Esophagus squamous epithelium (tissue), 5 donors: ENCODE measurements around the gene MYCBP2. TPM values are rescaled to one million over a fixed set of nuclear protein-coding genes. Genes with fewer than 3 reads are reported as not detected.
A peak's percentile ranks its signal among the peaks of the same experiment; 100 is the strongest.

Experiments
- DNase-seq: peaks from one replicate; lab custom pipeline; 2025; lab: John Stamatoyannopoulos, UW
- H3K27ac ChIP-seq, 4 donors: fragments of 200-600 bp; sonication (generic); one replicate each; pipeline ENCODE4 v1.5.1; 2016 to 2019; ENCODE audit warnings: mild to moderate bottlenecking in 1 of 4
- H3K27me3 ChIP-seq, 4 donors: fragments of 200-600 bp; sonication (generic); 1 replicate in 3 of 4; 2 replicates in 1 of 4; pipeline versions ENCODE4 v1.5.1 to v1.6.0; 2017 to 2021; ENCODE audit warnings: antibody characterized with exemption in 1 of 4
- H3K36me3 ChIP-seq, 3 donors: fragments of 200-600 bp; sonication (generic); one replicate each; pipeline ENCODE4 v1.5.1; 2016 to 2019
- H3K4me1 ChIP-seq, 3 donors: fragments of 200-600 bp; sonication (generic); one replicate each; pipeline ENCODE4 v1.5.1; 2017 to 2019
- H3K4me3 ChIP-seq, 4 donors: fragments of 200-600 bp; sonication (generic); 1 replicate in 3 of 4; 2 replicates in 1 of 4; pipeline ENCODE4 v1.5.1; 2016 to 2019; ENCODE audit warnings: mild to moderate bottlenecking in 2 of 4, moderate library complexity in 1 of 4
- H3K9me3 ChIP-seq, 3 donors: fragments of 200-600 bp; sonication (generic); one replicate each; pipeline ENCODE4 v1.5.1; 2016 to 2019
- POLR2A ChIP-seq, 4 donors: fragments of 450-650 bp; IDR thresholded peaks; one replicate each; pipeline ENCODE4 v1.6.1; 2017; ENCODE audit warnings: antibody characterized with exemption in 4 of 4, mild to moderate bottlenecking in 4 of 4, moderate library complexity in 3 of 4
- WGBS, 2 donors: methylation state at CpG; one replicate each; pipeline ENCODE4 v1.1.5; 2018; 5-methylcytosine and 5-hydroxymethylcytosine counted together
- intact Hi-C: fragments of 100-400 bp; cut with DNase I; formaldehyde crosslinking; loops from one replicate; pipeline ENCODE4 v1.15.0; 2022
- total RNA-seq, 4 donors: library from RNA; depleted of rRNA; stranded (reverse); fragments of >200 nt; gene quantifications; one replicate each; pipeline ENCODE4 v1.1.0, GENCODE V29; 2016
- TF ChIP-seq, protein P1 (sequence below), 6 experiments: fragments of 450-650 bp in 4 of 6; fragments of 200-600 bp in 2 of 6; sonication (generic) in 2 of 6; IDR thresholded peaks; one replicate each; pipeline ENCODE4 v1.5.1; 2016 to 2019; ENCODE audit warnings: antibody characterized with exemption in 6 of 6, mild to moderate bottlenecking in 4 of 6, moderate library complexity in 4 of 6
- donor health status: DM: yes; HTN: yes; CAD: no.

The MYCBP2 gene
- total RNA-seq, 4 donors from 2014 or later, result 80.9 to 167 (median 130) TPM

DNA sequence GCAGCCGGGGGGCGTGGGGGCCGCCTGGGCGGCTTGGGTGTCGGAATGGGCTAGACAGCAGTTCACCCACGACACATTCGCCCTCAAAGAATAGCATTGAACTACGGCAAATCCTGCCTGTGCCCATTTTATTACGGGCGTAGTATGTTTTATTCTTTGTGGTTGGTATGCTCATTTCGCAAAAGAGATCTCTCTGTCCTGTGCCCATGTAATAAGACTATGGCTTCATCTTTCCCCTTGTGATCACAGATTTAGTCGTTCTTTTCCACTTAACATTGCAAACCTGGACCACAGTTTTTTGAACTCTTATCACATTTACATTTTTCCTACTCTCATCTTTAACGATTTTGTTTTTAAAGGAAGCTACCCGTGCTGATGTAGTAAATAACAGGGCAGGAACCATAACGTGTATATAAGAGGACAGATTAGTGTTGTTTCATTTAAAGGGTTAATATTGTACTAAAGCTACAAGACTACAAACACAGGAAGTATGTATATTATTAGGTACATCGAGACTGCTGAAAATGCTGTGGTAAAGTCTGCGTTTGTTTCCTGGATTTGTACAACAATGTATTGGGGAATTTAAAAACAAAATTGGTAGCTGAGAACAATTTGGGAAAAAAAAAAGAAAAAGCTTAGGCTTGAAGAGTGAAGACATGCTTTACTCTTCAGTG is 3.2 kb upstream of the MYCBP2 start:
- Histone ChIP-seq H3K36me3 (no peaks in the 10 kb centered on the region), H3K4me1 (peaks cover 11 to 39% (median 17%) of the 10 kb centered on the region in 3 donors), H3K9me3 (no peaks in the 10 kb centered on the region), H3K27me3 (no peaks in the 10 kb centered on the region), H3K4me3 (peak overlapping the region; percentile 67 to 86 (median 76)), H3K27ac (peak overlapping the region; percentile 89 to 94 (median 93))
- TF ChIP-seq, protein P1, sequence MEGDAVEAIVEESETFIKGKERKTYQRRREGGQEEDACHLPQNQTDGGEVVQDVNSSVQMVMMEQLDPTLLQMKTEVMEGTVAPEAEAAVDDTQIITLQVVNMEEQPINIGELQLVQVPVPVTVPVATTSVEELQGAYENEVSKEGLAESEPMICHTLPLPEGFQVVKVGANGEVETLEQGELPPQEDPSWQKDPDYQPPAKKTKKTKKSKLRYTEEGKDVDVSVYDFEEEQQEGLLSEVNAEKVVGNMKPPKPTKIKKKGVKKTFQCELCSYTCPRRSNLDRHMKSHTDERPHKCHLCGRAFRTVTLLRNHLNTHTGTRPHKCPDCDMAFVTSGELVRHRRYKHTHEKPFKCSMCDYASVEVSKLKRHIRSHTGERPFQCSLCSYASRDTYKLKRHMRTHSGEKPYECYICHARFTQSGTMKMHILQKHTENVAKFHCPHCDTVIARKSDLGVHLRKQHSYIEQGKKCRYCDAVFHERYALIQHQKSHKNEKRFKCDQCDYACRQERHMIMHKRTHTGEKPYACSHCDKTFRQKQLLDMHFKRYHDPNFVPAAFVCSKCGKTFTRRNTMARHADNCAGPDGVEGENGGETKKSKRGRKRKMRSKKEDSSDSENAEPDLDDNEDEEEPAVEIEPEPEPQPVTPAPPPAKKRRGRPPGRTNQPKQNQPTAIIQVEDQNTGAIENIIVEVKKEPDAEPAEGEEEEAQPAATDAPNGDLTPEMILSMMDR (IDR thresholded peaks at IDR 0.05), result peak in 1 of 6 experiments; percentile 16
- TF ChIP-seq POLR2A (IDR thresholded peaks at IDR 0.05), result no peak
- 0 to 1% methylated on average over 16 to 17 of the region's 17 CpGs for WGBS, 2 donors
- no peak for DNase-seq
- intact Hi-C loops, result loop anchor here (10.0 kb wide), 1 partner anchor 305 kb away; the partner anchor contains the start of gene FBXL3

GRCh38 chr13:77329133-77329910 is 2.4 kb upstream of the MYCBP2 start:
- Histone ChIP-seq H3K27ac (peak overlapping the region; percentile 89 to 94 (median 93)), H3K4me1 (peaks cover 13 to 46% (median 20%) of the 10 kb centered on the region in 3 donors), H3K9me3 (no peaks in the 10 kb centered on the region), H3K27me3 (no peaks in the 10 kb centered on the region), H3K4me3 (peak overlapping the region; percentile 67 to 86 (median 76)), H3K36me3 (no peaks in the 10 kb centered on the region)
- DNase-seq, result peak; percentile 65
- intact Hi-C loops, result loop anchor here (10.0 kb wide), 1 partner anchor 305 kb away; the partner anchor contains the start of gene FBXL3
- 0 to 1% methylated on average over 14 to 29 of the region's 46 CpGs for WGBS, 2 donors
- TF ChIP-seq, protein P1 (IDR thresholded peaks at IDR 0.05), result peak in 1 of 6 experiments; percentile 6
- peak in 2 of 4 donors; percentile 51 to 81 for TF ChIP-seq POLR2A (IDR thresholded peaks at IDR 0.05)

- Histone ChIP-seq H3K4me3 (peak overlapping the region; percentile 67 to 86 (median 76)), H3K4me1 (peaks cover 18 to 50% (median 25%) of the 10 kb centered on the region in 3 donors), H3K27ac (peak overlapping the region; percentile 89 to 94 (median 93)), H3K36me3 (no peaks in the 10 kb centered on the region), H3K27me3 (no peaks in the 10 kb centered on the region), H3K9me3 (no peaks in the 10 kb centered on the region)
- DNase-seq, result no peak
- WGBS, 2 donors, result 0% methylated on average over 4 of the region's 4 CpGs
- intact Hi-C loops, result loop anchor here (10.0 kb wide), 1 partner anchor 304 kb away; the partner anchor contains the start of gene FBXL3
- TF ChIP-seq, protein P1 (IDR thresholded peaks at IDR 0.05), result no peak
- no peak for TF ChIP-seq POLR2A (IDR thresholded peaks at IDR 0.05)
Observed at GRCh38 chr13:77328819-77329132, 1.9 kb upstream of the MYCBP2 start.

GRCh38 chr13:77325371-77325980 is 1.4 kb downstream of the MYCBP2 start:
- peaks cover 21 to 75% (median 44%) of the 10 kb centered on the region in 3 donors for H3K4me1 ChIP-seq
- intact Hi-C loops, result loop anchor here (10.0 kb wide), 1 partner anchor 301 kb away; the partner anchor contains the start of gene FBXL3
- no peak for DNase-seq
- H3K36me3 ChIP-seq, result no peaks in the 10 kb centered on the region
- H3K4me3 ChIP-seq, result peak overlapping the region; percentile 91 to 98 (median 93)
- WGBS, 2 donors, result 3% methylated on average over 11 of the region's 11 CpGs
- peak overlapping the region; percentile 89 to 95 (median 92) for H3K27ac ChIP-seq
- H3K27me3 ChIP-seq, result no peaks in the 10 kb centered on the region
- TF ChIP-seq, protein P1 (IDR thresholded peaks at IDR 0.05), result no peak
- TF ChIP-seq POLR2A (IDR thresholded peaks at IDR 0.05), result no peak
- no peaks in the 10 kb centered on the region for H3K9me3 ChIP-seq
